Mesendoderm (in vitro differentiated cells): ENCODE data around the gene MBD5. TPM values are rescaled to one million over a fixed set of nuclear protein-coding genes. Genes with fewer than 3 reads are reported as not detected.

Source experiments
- DNase-seq: peaks from one replicate; pipeline ENCODE4 v3.0.0; 2013
- H2AK5ac ChIP-seq: 2 replicates; pipeline ENCODE4 v1.6.1; 2013; ENCODE audit warnings: low read length, inconsistent platforms
- H2BK120ac ChIP-seq: 2 replicates; pipeline ENCODE4 v1.6.1; 2013; ENCODE audit warnings: low read depth, mild to moderate bottlenecking, low read length, moderate library complexity, mixed read lengths
- H2BK15ac ChIP-seq: replicated peaks from 2 replicates; pipeline ENCODE4 v1.6.1; 2013; ENCODE audit warnings: low read depth, mild to moderate bottlenecking, moderate library complexity
- H2BK5ac ChIP-seq: 2 replicates; pipeline ENCODE4 v1.6.1; 2013; ENCODE audit warnings: low read length, inconsistent platforms
- H3K18ac ChIP-seq: 2 replicates; pipeline ENCODE4 v1.6.1; 2013; ENCODE audit warnings: mild to moderate bottlenecking, low read length, mixed read lengths
- H3K23ac ChIP-seq: one replicate; pipeline ENCODE4 v1.6.1; 2013; ENCODE audit warnings: low read length
- H3K27ac ChIP-seq: 2 replicates; pipeline ENCODE4 v1.5.1; 2013; ENCODE audit warnings: low read depth, mild to moderate bottlenecking, inconsistent platforms, low read length, moderate library complexity
- H3K27me3 ChIP-seq: 2 replicates; pipeline ENCODE4 v1.6.1; 2013; ENCODE audit warnings: low read length, control low read depth, mild to moderate bottlenecking, inconsistent platforms; ENCODE audit not compliant: insufficient read depth, poor library complexity
- H3K36me3 ChIP-seq: 2 replicates; pipeline ENCODE4 v1.6.1; 2013; ENCODE audit warnings: low read length, inconsistent platforms; ENCODE audit not compliant: control insufficient read depth, insufficient read depth
- H3K4ac ChIP-seq: one replicate; pipeline ENCODE4 v1.6.1; 2013; ENCODE audit warnings: low read depth, mild to moderate bottlenecking, low read length, moderate library complexity
- H3K4me1 ChIP-seq: 2 replicates; pipeline ENCODE4 v1.6.1; 2013; ENCODE audit warnings: low read depth, low read length, inconsistent platforms; ENCODE audit not compliant: control insufficient read depth
- H3K4me2 ChIP-seq: 2 replicates; pipeline ENCODE4 v1.6.1; 2013; ENCODE audit warnings: low read length
- H3K4me3 ChIP-seq: 2 replicates; pipeline ENCODE4 v1.5.1; 2013; ENCODE audit warnings: mild to moderate bottlenecking, low read length
- H3K56ac ChIP-seq: one replicate; pipeline ENCODE4 v1.6.1; 2013; ENCODE audit warnings: low read length
- H3K79me1 ChIP-seq: 2 replicates; pipeline ENCODE4 v1.6.1; 2013; ENCODE audit warnings: low read length, inconsistent platforms
- H3K79me2 ChIP-seq: 2 replicates; pipeline ENCODE4 v1.6.1; 2013; ENCODE audit warnings: mild to moderate bottlenecking, low read length; ENCODE audit not compliant: control insufficient read depth, insufficient read depth
- H3K9ac ChIP-seq: 2 replicates; pipeline ENCODE4 v1.6.1; 2013; ENCODE audit warnings: low read length, inconsistent platforms
- H4K5ac ChIP-seq: one replicate; pipeline ENCODE4 v1.6.1; 2013; ENCODE audit warnings: low read length
- H4K8ac ChIP-seq: one replicate; pipeline ENCODE4 v1.6.1; 2013; ENCODE audit warnings: low read depth, mild to moderate bottlenecking, control low read depth, low read length, moderate library complexity
- WGBS: extraction: QIAGEN DNeasy Blood & Tissue Kit; methylation state at CpG from one replicate; pipeline ENCODE4 v1.1.7; 2013; ENCODE audit warnings: low lambda C conversion rate, missing lambda C conversion rate; ENCODE audit not compliant: insufficient coverage; ENCODE audit errors: extremely low coverage; 5-methylcytosine and 5-hydroxymethylcytosine counted together
- small RNA-seq: library from polyadenylated mRNA; stranded (forward); fragments of <200 nt; extraction: miRNeasy Mini kit (QIAGEN cat#:217004); gene quantifications from one replicate; pipeline ENCODE3, GENCODE V24; 2013; ENCODE audit not compliant: insufficient read depth

The MBD5 gene

GRCh38 chr2:148560496-148560895, 539.6 kb downstream of the MBD5 start:
- peak; percentile 34 for DNase-seq
- Histone ChIP-seq H3K79me1 (no peaks in the 10 kb centered on the region), H4K5ac (no peak overlapping the region), H3K18ac (peak overlapping the region; percentile 32), H3K36me3 (no peaks in the 10 kb centered on the region), H3K27me3 (no peaks in the 10 kb centered on the region), H3K23ac (no peak overlapping the region), H2AK5ac (no peak overlapping the region), H4K8ac (no peak overlapping the region), H3K4me2 (no peak overlapping the region), H3K4me3 (no peak overlapping the region), H2BK120ac (no peak overlapping the region), H3K27ac (no peak overlapping the region), H2BK5ac (no peak overlapping the region), H3K4me1 (peaks cover 6% of the 10 kb centered on the region), H3K56ac (peak overlapping the region; percentile 37), H3K79me2 (no peaks in the 10 kb centered on the region), H3K9ac (no peak overlapping the region), H2BK15ac (no peak overlapping the region), H3K4ac (no peak overlapping the region)
- no CpG with 5 or more reads among the region's 5 CpGs for WGBS

GRCh38 chr2:148561389-148561788, 540.5 kb downstream of the MBD5 start:
- H2BK120ac ChIP-seq, result no peak overlapping the region
- peaks cover 6% of the 10 kb centered on the region for H3K4me1 ChIP-seq
- WGBS, result no CpG with 5 or more reads among the region's 14 CpGs
- no peaks in the 10 kb centered on the region for H3K27me3 ChIP-seq
- H3K4me2 ChIP-seq, result no peak overlapping the region
- DNase-seq, result peak; percentile 65
- no peak overlapping the region for H4K8ac ChIP-seq
- no peak overlapping the region for H3K4me3 ChIP-seq
- H3K56ac ChIP-seq, result peak overlapping the region; percentile 56
- H2BK15ac ChIP-seq, result no peak overlapping the region
- no peak overlapping the region for H3K27ac ChIP-seq
- H3K9ac ChIP-seq, result no peak overlapping the region
- no peaks in the 10 kb centered on the region for H3K36me3 ChIP-seq
- no peak overlapping the region for H2AK5ac ChIP-seq
- H2BK5ac ChIP-seq, result no peak overlapping the region
- no peaks in the 10 kb centered on the region for H3K79me2 ChIP-seq
- no peak overlapping the region for H3K18ac ChIP-seq
- H3K79me1 ChIP-seq, result no peaks in the 10 kb centered on the region
- H3K23ac ChIP-seq, result no peak overlapping the region
- H3K4ac ChIP-seq, result no peak overlapping the region
- H4K5ac ChIP-seq, result no peak overlapping the region

- Histone ChIP-seq H3K23ac (no peak overlapping the region), H3K79me1 (no peaks in the 10 kb centered on the region), H2BK120ac (no peak overlapping the region), H3K27ac (no peak overlapping the region), H3K4ac (no peak overlapping the region), H2BK15ac (no peak overlapping the region), H4K5ac (no peak overlapping the region), H4K8ac (no peak overlapping the region), H3K4me1 (peaks cover 6% of the 10 kb centered on the region), H2BK5ac (no peak overlapping the region), H3K27me3 (no peaks in the 10 kb centered on the region), H3K18ac (no peak overlapping the region), H2AK5ac (no peak overlapping the region), H3K4me3 (no peak overlapping the region), H3K4me2 (no peak overlapping the region), H3K56ac (no peak overlapping the region), H3K36me3 (no peaks in the 10 kb centered on the region), H3K9ac (no peak overlapping the region), H3K79me2 (no peaks in the 10 kb centered on the region)
- DNase-seq, result peak; percentile 37
- WGBS, result no CpG with 5 or more reads among the region's 4 CpGs
Observed at GRCh38 chr2:148565272-148565894, 544.5 kb downstream of the MBD5 start.

Small RNA genes within 50 kb of the gene (small RNA-seq; reads per million reads assigned to genes)
- not detected for gene RF00554
